HG03196 (cell line): Measurements from ENCODE around the gene DTX2.
"Not testable (repeated sequence)": the region's sequence is repeated elsewhere in the genome, so short reads cannot be mapped to it uniquely, and the experiment has no call there.

Experiments
- ATAC-seq: cut with Tn5 transposase; IDR thresholded peaks from one replicate; pipeline ENCODE4 v1.9.1; 2021; ENCODE audit not compliant: unreplicated experiment

Gene DTX2

DNA sequence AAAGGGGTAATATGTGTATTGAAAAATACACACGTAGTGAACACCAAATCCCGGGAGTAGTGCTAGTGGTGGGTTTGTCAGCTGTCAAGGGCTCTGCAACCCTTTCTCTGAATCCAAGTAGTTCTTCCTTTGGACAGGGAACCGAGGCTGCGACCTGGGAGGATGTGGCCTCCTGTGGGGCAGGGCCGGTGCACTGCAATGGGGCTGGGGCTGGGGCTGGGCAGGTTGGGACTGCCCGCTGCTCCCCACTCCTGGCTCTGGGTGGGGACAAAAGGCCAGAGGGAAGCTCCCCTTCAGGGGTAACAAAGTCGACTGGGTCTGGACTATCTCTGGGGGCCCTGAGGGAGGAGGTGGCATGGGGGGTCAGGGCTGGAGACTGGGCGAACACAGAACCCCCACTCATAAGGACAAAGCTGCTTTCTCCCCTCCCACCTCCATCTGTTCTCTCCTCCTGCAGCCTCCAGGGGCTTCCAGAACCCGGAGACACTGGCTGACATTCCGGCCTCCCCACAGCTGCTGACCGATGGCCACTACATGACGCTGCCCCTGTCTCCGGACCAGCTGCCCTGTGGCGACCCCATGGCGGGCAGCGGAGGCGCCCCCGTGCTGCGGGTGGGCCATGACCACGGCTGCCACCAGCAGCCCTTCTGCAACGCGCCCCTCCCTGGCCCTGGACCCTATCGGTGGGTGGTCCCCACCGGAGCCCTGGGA lies 49.8 kb downstream of the DTX2 start:
- ATAC-seq, result not testable (repeated sequence)

GRCh38 chr7:76511911-76512885 lies 50.7 kb downstream of the DTX2 start:
- ATAC-seq, result not testable (repeated sequence)

- ATAC-seq, result no peak
Observed at GRCh38 chr7:76512941-76513816, 51.7 kb downstream of the DTX2 start.

- no peak for ATAC-seq
Observed at GRCh38 chr7:76513817-76514799, 52.6 kb downstream of the DTX2 start.

DNA sequence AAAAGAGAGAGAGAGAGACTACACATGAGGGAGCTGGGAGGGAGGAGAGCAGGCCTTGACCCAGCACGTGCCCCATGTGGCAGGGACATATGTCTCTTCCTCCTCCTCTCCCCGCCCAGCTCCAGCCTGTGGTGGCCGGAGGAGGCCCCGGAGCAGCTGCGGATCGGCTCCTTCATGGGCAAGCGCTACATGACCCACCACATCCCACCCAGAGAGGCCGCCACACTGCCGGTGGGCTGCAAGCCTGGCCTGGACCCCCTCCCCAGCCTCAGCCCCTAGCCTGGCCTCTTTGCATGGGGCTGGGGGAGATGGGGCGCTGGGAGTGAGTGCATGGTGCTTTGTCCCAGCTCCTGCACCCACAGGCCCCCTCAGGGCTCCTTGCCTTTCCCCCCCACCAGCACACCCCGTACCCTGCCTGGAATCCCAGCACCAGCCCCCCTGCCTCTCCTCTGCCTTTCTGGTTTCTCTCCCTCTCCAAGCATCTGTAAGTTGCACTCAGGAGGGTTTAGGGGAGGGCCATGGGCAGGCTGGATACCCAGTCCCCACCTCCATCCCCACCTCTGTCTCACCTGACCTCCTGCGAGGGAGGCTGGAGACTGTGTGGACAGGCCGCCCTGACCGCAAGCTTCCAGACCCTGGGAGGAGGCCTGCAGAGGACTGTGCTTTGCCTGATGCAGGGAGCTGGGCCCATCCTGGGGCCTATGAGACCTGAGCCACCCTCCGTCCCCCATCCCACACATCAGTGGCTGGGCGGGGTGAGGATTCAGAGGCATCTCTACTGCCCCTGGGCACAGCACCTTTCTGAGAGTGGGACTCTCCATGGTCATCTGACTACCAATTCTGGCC lies 53.6 kb downstream of the DTX2 start:
- no peak for ATAC-seq

DNA sequence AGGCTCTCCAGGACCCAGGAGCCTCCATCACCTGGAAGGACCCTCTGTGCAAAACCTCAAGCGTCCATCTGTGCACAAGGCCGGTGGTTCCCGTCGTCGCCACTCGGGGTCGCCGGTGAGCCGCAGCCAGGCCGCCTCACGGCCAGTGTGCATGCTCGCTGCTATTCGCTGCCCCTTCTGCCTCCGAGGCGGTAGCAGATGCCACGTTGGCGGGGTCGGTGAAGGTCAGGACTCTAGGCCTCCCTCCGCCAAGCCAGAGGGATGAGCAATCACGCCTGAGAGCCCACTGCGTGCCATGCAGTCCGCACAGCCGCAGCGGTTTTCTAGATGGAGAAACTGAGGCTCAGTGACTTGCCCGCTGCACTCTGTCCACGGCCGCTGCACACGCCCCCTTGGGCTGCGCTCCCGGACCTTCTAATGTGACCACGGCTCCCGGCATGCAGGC lies 54.5 kb downstream of the DTX2 start:
- ATAC-seq, result no peak

DNA sequence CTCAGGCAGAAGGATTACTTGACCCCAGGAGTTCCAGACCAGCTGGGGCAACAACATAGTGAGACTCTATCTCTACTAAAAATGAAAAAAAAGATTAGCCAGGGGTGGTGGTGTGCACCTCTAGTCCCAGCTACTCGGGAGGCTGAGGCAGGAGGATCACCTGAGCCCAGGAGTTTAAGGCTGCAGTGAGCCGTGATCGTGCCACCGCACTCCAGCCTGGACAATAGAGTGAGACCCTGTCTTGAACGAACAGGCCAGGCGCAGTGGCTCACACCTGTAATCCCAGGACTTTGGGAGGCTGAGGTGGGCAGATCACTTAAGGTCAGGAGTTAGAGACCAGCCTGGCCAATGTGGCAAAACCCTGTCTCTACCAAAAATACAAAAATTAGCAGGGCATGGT lies 55.4 kb downstream of the DTX2 start:
- not testable (repeated sequence) for ATAC-seq

- not testable (repeated sequence) for ATAC-seq
Observed at GRCh38 chr7:76526183-76526582, 64.7 kb downstream of the DTX2 start.

DNA sequence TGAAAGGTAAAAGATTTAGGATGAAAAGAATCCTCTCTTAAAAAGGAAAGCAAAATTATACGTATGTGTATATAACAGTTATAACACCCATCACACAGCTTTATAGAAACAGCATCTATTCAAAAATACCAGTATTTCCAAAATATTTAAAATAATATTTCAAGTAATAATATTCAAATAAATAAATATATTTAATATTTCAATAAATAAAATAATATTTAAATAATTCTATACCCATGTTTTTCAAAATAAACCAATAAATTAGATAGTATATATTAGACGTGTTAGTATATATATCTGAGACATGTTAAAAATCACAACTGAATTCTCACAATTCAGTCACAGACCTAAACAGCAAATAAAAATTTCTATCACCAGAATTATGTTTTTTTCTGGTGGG lies 70.1 kb downstream of the DTX2 start:
- ATAC-seq, result not testable (repeated sequence)

- ATAC-seq, result not testable (repeated sequence)
Observed at GRCh38 chr7:76543197-76543596, 81.7 kb downstream of the DTX2 start, which contains the start of gene SPDYE16. TSS of gene SPDYE16 (minus strand) at chr7:76543297. CDS start at chr7:76541459, 1,838 bp downstream.

- ATAC-seq, result peak; percentile 100
Observed at GRCh38 chr7:76549025-76549854, 87.7 kb downstream of the DTX2 start.

DNA sequence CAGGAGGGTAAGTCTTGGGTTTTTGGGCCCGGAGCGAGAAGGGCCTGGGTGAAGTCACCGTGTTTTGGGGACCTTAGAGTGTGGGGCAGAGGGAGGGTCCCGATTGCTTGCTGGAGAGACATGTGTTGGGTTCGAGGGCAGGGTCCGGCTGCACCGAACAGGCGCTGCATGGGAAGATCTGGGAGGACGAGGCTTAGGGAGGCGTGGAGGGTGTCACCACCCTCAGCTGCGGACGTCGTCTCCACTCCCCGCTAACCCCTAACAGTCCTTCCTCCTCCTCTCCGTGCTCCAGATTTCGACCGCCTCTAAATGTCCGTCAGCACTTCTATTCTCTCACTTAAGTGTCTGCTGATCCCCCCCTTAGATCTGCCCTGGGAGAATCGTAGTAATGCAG lies 88.3 kb downstream of the DTX2 start:
- not testable (repeated sequence) for ATAC-seq

DNA sequence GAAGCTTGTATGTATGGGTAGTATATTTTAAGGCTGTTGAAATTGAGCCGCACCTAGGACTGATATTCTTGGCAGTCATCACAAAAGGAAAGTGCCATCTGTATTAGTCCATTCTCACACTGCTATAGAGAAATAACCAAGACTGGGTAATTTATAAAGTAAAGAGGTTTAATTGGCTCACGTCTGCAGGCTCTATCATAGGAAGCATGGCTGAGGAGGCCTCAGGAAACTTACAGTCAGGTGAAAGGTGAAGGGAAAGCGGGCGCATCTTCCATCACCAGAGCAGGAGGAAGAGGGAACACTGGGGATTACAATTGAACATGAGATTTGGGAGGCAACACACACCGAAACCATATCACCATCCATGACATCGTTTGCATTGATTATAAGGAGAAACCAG lies 90.5 kb downstream of the DTX2 start:
- ATAC-seq, result not testable (repeated sequence)
